GM10847 (cell line): ENCODE data around the gene TMEM131.

ENCODE experiments used
- POLR2A ChIP-seq: IDR thresholded peaks from 2 replicates; pipeline ENCODE4 v1.6.1; 2011; ENCODE audit not compliant: insufficient read length; ENCODE audit errors: extremely low read depth

TMEM131 gene

GRCh38 chr2:97845133-97845532, 150.6 kb downstream of the TMEM131 start:
- TF ChIP-seq POLR2A = no peak

GRCh38 chr2:97844311-97844859, 151.4 kb downstream of the TMEM131 start:
- no peak for TF ChIP-seq POLR2A

GRCh38 chr2:97840198-97840597, 155.6 kb downstream of the TMEM131 start:
- no peak for TF ChIP-seq POLR2A

GRCh38 chr2:97834610-97835009, 161.1 kb downstream of the TMEM131 start:
- TF ChIP-seq POLR2A = no peak

GRCh38 chr2:97831121-97831520, 164.6 kb downstream of the TMEM131 start:
- no peak for TF ChIP-seq POLR2A

GRCh38 chr2:97819754-97820153, 176.0 kb downstream of the TMEM131 start:
- no peak for TF ChIP-seq POLR2A

GRCh38 chr2:97816411-97816810, 179.3 kb downstream of the TMEM131 start:
- TF ChIP-seq POLR2A = no peak

GRCh38 chr2:97812931-97813330, 182.8 kb downstream of the TMEM131 start:
- no peak for TF ChIP-seq POLR2A

GRCh38 chr2:97808816-97809215, 186.9 kb downstream of the TMEM131 start:
- TF ChIP-seq POLR2A = no peak

GRCh38 chr2:97806738-97807618, 188.8 kb downstream of the TMEM131 start:
- no peak for TF ChIP-seq POLR2A

GRCh38 chr2:97805776-97806175, 190.0 kb downstream of the TMEM131 start:
- TF ChIP-seq POLR2A = no peak

GRCh38 chr2:97801028-97801427, 194.7 kb downstream of the TMEM131 start:
- no peak for TF ChIP-seq POLR2A

- no peak for TF ChIP-seq POLR2A
Observed at GRCh38 chr2:97798416-97798815, 197.3 kb downstream of the TMEM131 start.

GRCh38 chr2:97797355-97797754, 198.4 kb downstream of the TMEM131 start:
- TF ChIP-seq POLR2A = no peak

- TF ChIP-seq POLR2A = no peak
Observed at GRCh38 chr2:97796465-97797126, 199.2 kb downstream of the TMEM131 start.

- TF ChIP-seq POLR2A = no peak
Observed at GRCh38 chr2:97792416-97792815, 203.3 kb downstream of the TMEM131 start.
